Left lung (tissue), 10 donors: ENCODE results near the gene SPEN. TPM values are rescaled to one million over a fixed set of nuclear protein-coding genes. Genes with fewer than 3 reads are reported as not detected.
"Not testable (repeated sequence)": the region's sequence is repeated elsewhere in the genome, so short reads cannot be mapped to it uniquely, and the experiment has no call there.

Experiments
- ATAC-seq: fragments of 200-7000 bp; cut with Tn5 transposase; one replicate; pipeline ENCODE4 v1.9.1; 2020; ENCODE audit warnings: moderate library complexity
- DNase-seq, 4 donors: peaks; one replicate each; pipeline ENCODE4 v3.0.0-alpha.2; 2013 to 2020
- H3K27ac ChIP-seq, 2 donors: fragments of 200-600 bp; sonication (generic) in 1 of 2; one replicate each; pipeline versions ENCODE4 v1.5.0 to v1.8.0; 2020 to 2021
- H3K27me3 ChIP-seq, 2 donors: fragments of 200-600 bp; sonication (generic) in 1 of 2; one replicate each; pipeline versions ENCODE4 v1.5.0 to v1.8.0; 2020 to 2021
- H3K36me3 ChIP-seq, 2 donors: fragments of 200-600 bp; sonication (generic) in 1 of 2; one replicate each; pipeline versions ENCODE4 v1.5.0 to v1.8.0; 2020 to 2021
- H3K4me1 ChIP-seq, 2 donors: fragments of 200-600 bp; one replicate each; pipeline ENCODE4 v1.8.0; 2021
- H3K4me3 ChIP-seq, 2 donors: fragments of 200-600 bp; sonication (generic) in 1 of 2; one replicate each; pipeline versions ENCODE4 v1.5.0 to v1.8.0; 2020 to 2021; ENCODE audit warnings: mild to moderate bottlenecking in 1 of 2
- H3K9me3 ChIP-seq, 2 donors: fragments of 200-600 bp; sonication (generic) in 1 of 2; one replicate each; pipeline versions ENCODE4 v1.5.0 to v1.8.0; 2020 to 2021
- CTCF ChIP-seq, 2 donors: fragments of 200-600 bp; sonication (generic) in 1 of 2; IDR thresholded peaks; one replicate each; pipeline versions ENCODE4 v1.5.0 to v1.8.0; 2021; ENCODE audit warnings: antibody characterized with exemption in 2 of 2
- intact Hi-C, 2 donors: fragments of 100-400 bp; cut with DNase I; formaldehyde crosslinking; loops; one replicate each; pipeline versions ENCODE4 v1.11.2 to v1.14.2; 2022
- polyA plus RNA-seq, 6 donors: library from polyadenylated mRNA; unstranded; fragments of 120-200 nt; gene quantifications; one replicate each; pipeline ENCODE4 v1.2.1, GENCODE V29; 2013; ENCODE audit not compliant: insufficient read length in 6 of 6
- total RNA-seq, 2 donors: library from RNA; stranded (reverse); fragmentation: NEBNext Ultra II Directional; extraction: Animal tissue kit (Norgen Biotek cat#: 25700); gene quantifications; one replicate each; pipeline ENCODE4 v1.2.1, GENCODE V29; 2021
- donor health status: DM: no; HTN: yes; CAD: no.
- donor health status: DM: no; HTN: no; CAD: no.

Gene SPEN
- total and polyA plus RNA-seq, 8 donors: 37.2 to 71.4 (median 63.3) TPM

DNA sequence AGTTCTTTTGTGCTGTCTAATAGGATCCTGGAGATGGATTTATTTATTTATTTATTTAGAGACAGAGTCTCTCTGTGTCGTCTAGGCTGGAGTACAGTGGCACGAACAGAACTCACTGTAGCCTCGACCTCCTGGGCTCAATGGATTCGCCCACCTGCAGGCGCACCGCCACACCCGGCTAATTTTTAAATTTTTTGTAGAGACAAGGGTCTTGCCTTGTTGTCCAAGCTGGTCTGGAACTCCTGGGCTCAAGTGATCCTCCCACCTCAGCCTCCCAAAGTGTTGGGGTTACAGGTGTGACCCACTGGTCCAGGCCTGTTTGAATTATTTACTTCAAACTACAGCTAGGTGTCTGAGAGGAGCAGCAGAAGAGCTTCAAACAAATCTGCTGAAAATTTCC lies 9.6 kb upstream of the SPEN start:
- no peak overlapping the region for H3K4me3 ChIP-seq
- peak overlapping the region; percentile 97 to 100 for H3K27ac ChIP-seq
- peaks cover 9 to 15% of the 10 kb centered on the region in 2 donors for H3K4me1 ChIP-seq
- no peak for TF ChIP-seq CTCF (IDR thresholded peaks at IDR 0.05)
- intact Hi-C loops: no loop called here
- ATAC-seq (no peak), DNase-seq (no peak)
- no peaks in the 10 kb centered on the region for H3K27me3 ChIP-seq
- H3K36me3 ChIP-seq: no peaks in the 10 kb centered on the region
- H3K9me3 ChIP-seq: no peaks in the 10 kb centered on the region

DNA sequence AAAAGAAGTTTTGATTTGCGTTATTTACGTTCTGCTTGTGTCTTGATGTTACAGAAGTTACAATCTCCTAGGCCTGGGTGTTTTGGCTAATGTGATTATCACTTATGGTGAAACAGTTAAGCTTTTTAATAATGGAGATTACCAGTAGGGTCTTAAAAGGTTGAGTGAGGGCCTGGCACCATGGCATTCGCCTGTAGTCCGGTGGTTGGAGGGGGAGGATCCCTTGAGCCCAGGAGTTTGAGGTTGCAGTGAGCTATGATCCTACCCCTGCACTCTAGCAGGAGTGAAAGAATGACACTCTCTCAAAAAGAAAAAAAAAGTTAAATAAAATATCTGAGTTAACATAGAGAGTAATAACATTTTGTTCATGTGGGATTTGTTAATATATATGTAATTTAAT lies 8.8 kb upstream of the SPEN start:
- intact Hi-C loops: no loop called here
- Histone ChIP-seq H3K4me3 (no peak overlapping the region), H3K27me3 (no peaks in the 10 kb centered on the region), H3K4me1 (peaks cover 6 to 8% of the 10 kb centered on the region in 2 donors), H3K36me3 (no peaks in the 10 kb centered on the region), H3K9me3 (no peaks in the 10 kb centered on the region), H3K27ac (no peak overlapping the region)
- no peak for DNase-seq
- no peak for ATAC-seq
- no peak for TF ChIP-seq CTCF (IDR thresholded peaks at IDR 0.05)

GRCh38 chr1:15843826-15844572 lies 3.5 kb upstream of the SPEN start:
- H3K4me3 ChIP-seq: no peak overlapping the region
- intact Hi-C loops: no loop called here
- no peak for ATAC-seq
- H3K27ac ChIP-seq: no peak overlapping the region
- TF ChIP-seq CTCF (IDR thresholded peaks at IDR 0.05): no peak
- no peaks in the 10 kb centered on the region for H3K27me3 ChIP-seq
- H3K36me3 ChIP-seq: no peaks in the 10 kb centered on the region
- DNase-seq: no peak
- H3K9me3 ChIP-seq: no peaks in the 10 kb centered on the region
- H3K4me1 ChIP-seq: peaks cover 0 to 16% of the 10 kb centered on the region in 2 donors

DNA sequence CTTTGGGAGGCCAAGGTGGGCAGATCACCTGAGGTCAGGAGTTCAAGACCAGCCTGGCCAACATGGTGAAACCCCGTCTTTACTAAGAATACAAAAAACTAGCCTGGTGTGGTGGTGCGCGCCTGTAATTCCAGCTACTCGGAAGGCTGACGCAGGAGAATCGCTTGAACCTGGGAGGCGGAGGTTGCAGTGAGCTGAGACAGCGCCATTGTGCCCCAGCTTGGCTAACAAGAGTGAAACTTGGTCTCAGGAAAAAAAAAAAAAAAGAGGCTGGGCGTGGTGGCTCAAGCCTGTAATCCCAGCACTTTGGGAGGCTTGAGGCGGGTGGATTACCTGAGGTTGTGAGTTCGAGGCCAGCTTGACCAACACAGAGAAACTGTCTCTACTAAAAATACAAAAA lies 1.5 kb upstream of the SPEN start:
- H3K27me3 ChIP-seq, H3K9me3 ChIP-seq, H3K27ac ChIP-seq, ATAC-seq, H3K4me3 ChIP-seq, H3K36me3 ChIP-seq, DNase-seq, intact Hi-C loops: not testable (repeated sequence)
- peaks cover 8 to 30% of the 10 kb centered on the region in 2 donors for H3K4me1 ChIP-seq

DNA sequence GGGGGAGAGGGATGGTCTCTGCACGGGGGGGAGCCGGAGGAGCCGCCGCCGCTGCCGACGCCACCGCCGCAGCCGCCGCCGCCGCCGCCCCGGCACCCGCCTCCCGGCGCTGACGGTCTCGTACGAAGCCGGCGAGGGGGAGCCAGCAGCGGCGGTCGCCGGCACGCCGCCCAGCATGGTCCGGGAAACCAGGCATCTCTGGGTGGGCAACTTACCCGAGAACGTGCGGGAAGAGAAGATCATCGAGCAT lies 311 bp downstream of the SPEN start:
- no peaks in the 10 kb centered on the region for H3K36me3 ChIP-seq
- H3K9me3 ChIP-seq: no peaks in the 10 kb centered on the region
- H3K4me3 ChIP-seq: peak overlapping the region; percentile 85 to 91
- intact Hi-C loops: no loop called here
- no peak for ATAC-seq
- no peaks in the 10 kb centered on the region for H3K27me3 ChIP-seq
- no peak for TF ChIP-seq CTCF (IDR thresholded peaks at IDR 0.05)
- peak overlapping the region; percentile 96 to 98 for H3K27ac ChIP-seq
- H3K4me1 ChIP-seq: peaks cover 22 to 48% of the 10 kb centered on the region in 2 donors
- DNase-seq: no peak
